NT2/D1 (cell line): Measurements from ENCODE around the gene SCYGR2.

Experiments used
- YY1 ChIP-seq: IDR thresholded peaks from 2 replicates; pipeline ENCODE4 v1.6.1; 2011; ENCODE audit not compliant: insufficient read length, insufficient read depth
- ZNF274 ChIP-seq: IDR thresholded peaks from 2 replicates; pipeline ENCODE4 v1.6.1; 2011; ENCODE audit warnings: mild to moderate bottlenecking, low read depth, low read length

DNA sequence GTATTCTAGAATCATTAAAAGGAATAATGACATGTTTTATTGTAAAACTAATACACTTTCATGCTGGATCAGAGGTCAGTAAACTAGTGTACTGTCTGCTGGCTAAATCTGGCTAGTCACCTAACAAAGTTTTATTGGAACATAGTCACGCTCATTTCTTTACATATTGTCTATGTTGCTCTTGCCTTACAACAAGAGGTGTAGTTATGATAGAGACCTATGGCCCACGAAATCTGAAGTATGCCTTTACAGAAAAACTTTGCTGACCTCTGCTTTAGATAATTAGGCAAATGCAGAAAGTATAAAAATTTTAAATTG, 29.9 kb upstream of the SCYGR2 start:
- TF ChIP-seq YY1 (no peak), ZNF274 (no peak)
